ENCODE measurements around the gene IRF2BPL. TPM values are rescaled to one million over a fixed set of nuclear protein-coding genes. Genes with fewer than 3 reads are reported as not detected.
A peak's percentile ranks its signal among the peaks of the same experiment; 100 is the strongest.

The IRF2BPL gene
- total and polyA plus RNA-seq, 2 of the 8 experiments (the other 6 are each of a cell fraction or from before 2014, with no cell fraction given): 18.8 to 57.0 TPM

GRCh38 chr14:77027538-77028383 is 747 bp downstream of the IRF2BPL start:
- Histone ChIP-seq H2BK15ac (ENCODE audit: low read length) (no peak overlapping the region), H2BK120ac (replicated peaks; ENCODE audit: low read depth, low read length) (no peak overlapping the region), H3K79me2 (ENCODE audit: control insufficient read depth in 1 of 2, insufficient read depth in 2 of 2, low read length in 2 of 2) (peaks cover 12 to 34% of the 10 kb centered on the region in 2 experiments), H3K56ac (replicated peaks; ENCODE audit: insufficient read length, low read depth, low read length) (peak overlapping the region; percentile 48), H3K23me2 (ENCODE audit: low read depth, low read length) (peaks cover 21% of the 10 kb centered on the region), H3K9me3 (ENCODE audit: insufficient read depth in 2 of 2, low read depth in 1 of 2, low read length in 1 of 2) (no peaks in the 10 kb centered on the region), H2BK12ac (ENCODE audit: low read depth, low read length) (peak overlapping the region; percentile 65; the same call in 1 of the 2 replicates), H3K27me3 (replicated peaks in 1 of 4; ENCODE audit: control insufficient read depth in 3 of 4, extremely low read depth in 1 of 4, insufficient read depth in 3 of 4, low read length in 3 of 4) (peaks cover 0 to 5% (median 3%) of the 10 kb centered on the region in 4 experiments; a peak in 5 of 7 replicates), H3K4ac (replicated peaks; ENCODE audit: insufficient read length, low read depth, low read length) (peak overlapping the region; percentile 65), H3K23ac (ENCODE audit: insufficient read length) (no peak overlapping the region), H3K18ac (ENCODE audit: extremely low read depth, low read length) (peak overlapping the region; percentile 94), H2BK20ac (ENCODE audit: low read length) (no peak overlapping the region), H3K27ac (ENCODE audit: low read depth, low read length) (peak overlapping the region; percentile 91), H2AK5ac (ENCODE audit: low read depth, low read length) (0 out of 2 replicates have a peak overlapping the region, but pooled peaks have one; percentile 16), H4K91ac (replicated peaks; ENCODE audit: insufficient read length, low read length) (peak overlapping the region; percentile 59), H4K20me1 (replicated peaks in 1 of 2; ENCODE audit: control insufficient read depth in 1 of 2, insufficient read depth in 2 of 2, low read length in 2 of 2) (peaks cover 5 to 14% of the 10 kb centered on the region in 2 experiments), H3K4me3 (ENCODE audit: extremely low read depth in 1 of 4, insufficient read depth in 2 of 4, low read depth in 3 of 4, low read length in 4 of 4) (peak overlapping the region; percentile 61 to 86 (median 70)), H2AFZ (ENCODE audit: low read length) (no peak overlapping the region), H4K8ac (ENCODE audit: extremely low read depth, insufficient read depth, low read length) (peak overlapping the region; percentile 94), H3K4me2 (ENCODE audit: insufficient read depth in 1 of 2, low read depth in 2 of 2, low read length in 2 of 2) (peak overlapping the region; percentile 89 to 97), H4K5ac (ENCODE audit: insufficient read length, low read depth, low read length) (peak overlapping the region; percentile 73), H3K36me3 (ENCODE audit: control insufficient read depth in 2 of 4, insufficient read depth in 4 of 4, low read length in 3 of 4) (peaks cover 0 to 18% (median 3%) of the 10 kb centered on the region in 4 experiments; a peak in 1 of 8 replicates), H2BK5ac (ENCODE audit: low read depth, low read length) (peak overlapping the region; percentile 91), H3K14ac (ENCODE audit: insufficient read length) (no peak overlapping the region), H3K4me1 (replicated peaks in 1 of 4; ENCODE audit: control insufficient read depth in 3 of 4, insufficient read depth in 4 of 4, low read length in 3 of 4) (peaks cover 14 to 45% (median 32%) of the 10 kb centered on the region in 4 experiments), H3K9ac (replicated peaks in 1 of 4; ENCODE audit: extremely low read depth in 1 of 4, low read depth in 3 of 4, low read length in 3 of 4) (peak overlapping the region; percentile 70 to 93 (median 90)), H3K79me1 (ENCODE audit: low read depth, low read length) (peaks cover 2% of the 10 kb centered on the region; the same call in 1 of the 2 replicates)
- FAIRE-seq (no peak), DNase-seq (ENCODE audit: low read depth in 1 of 2, low spot score in 2 of 2) (peak in 1 of 2 experiments; percentile 66)
- 0% methylated on average over 22 of the region's 81 CpGs; no CpG with 5 or more reads in 1 of the 2 experiments for WGBS, 2 experiments (ENCODE audit: extremely low coverage in 1 of 2, insufficient coverage in 1 of 2, insufficient read length in 1 of 2, insufficient replicate concordance in 2 of 2, low coverage in 1 of 2, low lambda C conversion rate in 2 of 2, missing lambda C conversion rate in 1 of 2)
- ChIA-PET CTCF (ENCODE audit: partially characterized antibody) (interaction anchor here (0.7 to 25.2 kb wide), 10 partner anchors 11 to 152 kb away, joined by 3 to 280 read pairs (median 6); no protein-coding TSS in a partner anchor), POLR2A (ENCODE audit: partially characterized antibody) (interaction anchor here (0.6 to 10.9 kb wide), 14 partner anchors 12 to 152 kb away, joined by 3 to 92 read pairs (median 5); no protein-coding TSS in a partner anchor)
- TF ChIP-seq HDAC2 (IDR thresholded peaks at IDR 0.05; ENCODE audit: borderline replicate concordance in 1 of 2, low read depth in 2 of 2, low read length in 2 of 2) (no peak), E2F6 (IDR thresholded peaks at IDR 0.05) (peak; percentile 39; the same call in 1 of the 2 replicates), POLR2AphosphoS5 (IDR thresholded peaks at IDR 0.05; ENCODE audit: low read depth, low read length) (peak; percentile 64), TAF1 (IDR thresholded peaks at IDR 0.05; ENCODE audit: low read depth, low read length) (peak; percentile 39; the same call in 1 of the 2 replicates)
- TF ChIP-seq, protein P1, sequence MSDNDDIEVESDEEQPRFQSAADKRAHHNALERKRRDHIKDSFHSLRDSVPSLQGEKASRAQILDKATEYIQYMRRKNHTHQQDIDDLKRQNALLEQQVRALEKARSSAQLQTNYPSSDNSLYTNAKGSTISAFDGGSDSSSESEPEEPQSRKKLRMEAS (IDR thresholded peaks at IDR 0.05): peak; percentile 67; the same call in 1 of the 2 replicates
